Glomerular visceral epithelial cell (primary cell): ENCODE results near the gene GABRG1.

Source experiments
- DNase-seq: peaks from one replicate; pipeline ENCODE4 v3.0.0-alpha.2; 2016; ENCODE audit errors: extremely low spot score

Gene GABRG1

GRCh38 chr4:46123913-46124755 lies at the start of gene GABRG1:
GABRG1 (minus strand) TSS chr4:46124054; CDS start chr4:46123913, 141 bp downstream.
- DNase-seq, result no peak

- no peak for DNase-seq
Observed at GRCh38 chr4:46146993-46147392, 23.1 kb upstream of the GABRG1 start.

- no peak for DNase-seq
Observed at GRCh38 chr4:46131498-46132057, 7.7 kb upstream of the GABRG1 start.

GRCh38 chr4:46124773-46125413 lies 1.0 kb upstream of the GABRG1 start:
- no peak for DNase-seq

GRCh38 chr4:46081674-46082073 lies 42.2 kb downstream of the GABRG1 start:
- no peak for DNase-seq

- DNase-seq, result no peak
Observed at GRCh38 chr4:46081248-46081647, 42.6 kb downstream of the GABRG1 start.

GRCh38 chr4:46073778-46074177 lies 50.1 kb downstream of the GABRG1 start:
- no peak for DNase-seq

GRCh38 chr4:46051392-46051791 lies 72.5 kb downstream of the GABRG1 start:
- DNase-seq, result no peak

GRCh38 chr4:46032056-46032455 lies 91.8 kb downstream of the GABRG1 start:
- DNase-seq, result no peak

- no peak for DNase-seq
Observed at GRCh38 chr4:46016306-46016705, 107.5 kb downstream of the GABRG1 start.

GRCh38 chr4:45992728-45993127 lies 131.1 kb downstream of the GABRG1 start:
- no peak for DNase-seq

- DNase-seq, result no peak
Observed at GRCh38 chr4:45989775-45990174, 134.1 kb downstream of the GABRG1 start.

GRCh38 chr4:45987858-45988257 lies 136.0 kb downstream of the GABRG1 start:
- DNase-seq, result no peak
